Neural progenitor cell (in vitro differentiated cells): Measurements from ENCODE around the gene TMEM232.

Source experiments
- CTCF ChIP-seq: fragments of 200-600 bp; sonication (generic); IDR thresholded peaks from 2 replicates; pipeline ENCODE4 v1.5.1; 2017; ENCODE audit warnings: antibody characterized with exemption, mild to moderate bottlenecking
- EZH2 ChIP-seq: fragments of 200-600 bp; sonication (generic); IDR thresholded peaks from 2 replicates; pipeline ENCODE4 v1.6.1; 2017; ENCODE audit warnings: antibody characterized with exemption, mild to moderate bottlenecking, moderate library complexity
- EZH2phosphoT487 ChIP-seq: fragments of 200-600 bp; sonication (generic); IDR thresholded peaks from 2 replicates; pipeline ENCODE4 v1.6.1; 2017; ENCODE audit warnings: antibody characterized with exemption

GRCh38 chr5:110414360-110414759 is 312.1 kb downstream of the TMEM232 start:
- TF ChIP-seq EZH2 (no peak), CTCF (peak; percentile 54), EZH2phosphoT487 (no peak)
